HG02852 (cell line): ENCODE results near the gene FAM124B.
A peak's percentile ranks its signal among the peaks of the same experiment; 100 is the strongest.

ENCODE experiments used
- ATAC-seq: cut with Tn5 transposase; IDR thresholded peaks from one replicate; pipeline ENCODE4 v1.9.1; 2021; ENCODE audit warnings: mild to moderate bottlenecking, moderate library complexity; ENCODE audit not compliant: unreplicated experiment

The FAM124B gene, protein sequence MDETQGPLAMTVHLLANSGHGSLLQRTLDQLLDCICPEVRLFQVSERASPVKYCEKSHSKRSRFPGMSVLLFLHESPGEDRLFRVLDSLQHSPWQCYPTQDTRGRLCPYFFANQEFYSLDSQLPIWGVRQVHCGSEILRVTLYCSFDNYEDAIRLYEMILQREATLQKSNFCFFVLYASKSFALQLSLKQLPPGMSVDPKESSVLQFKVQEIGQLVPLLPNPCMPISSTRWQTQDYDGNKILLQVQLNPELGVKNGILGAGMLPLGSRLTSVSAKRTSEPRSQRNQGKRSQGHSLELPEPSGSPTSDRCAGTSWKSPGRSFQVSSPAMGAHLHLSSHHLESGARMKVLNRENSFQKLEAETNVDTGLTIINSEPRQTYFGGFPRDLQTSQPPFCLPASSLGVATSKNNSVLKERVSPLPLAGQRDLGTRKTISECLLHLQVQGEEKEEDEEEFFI

DNA sequence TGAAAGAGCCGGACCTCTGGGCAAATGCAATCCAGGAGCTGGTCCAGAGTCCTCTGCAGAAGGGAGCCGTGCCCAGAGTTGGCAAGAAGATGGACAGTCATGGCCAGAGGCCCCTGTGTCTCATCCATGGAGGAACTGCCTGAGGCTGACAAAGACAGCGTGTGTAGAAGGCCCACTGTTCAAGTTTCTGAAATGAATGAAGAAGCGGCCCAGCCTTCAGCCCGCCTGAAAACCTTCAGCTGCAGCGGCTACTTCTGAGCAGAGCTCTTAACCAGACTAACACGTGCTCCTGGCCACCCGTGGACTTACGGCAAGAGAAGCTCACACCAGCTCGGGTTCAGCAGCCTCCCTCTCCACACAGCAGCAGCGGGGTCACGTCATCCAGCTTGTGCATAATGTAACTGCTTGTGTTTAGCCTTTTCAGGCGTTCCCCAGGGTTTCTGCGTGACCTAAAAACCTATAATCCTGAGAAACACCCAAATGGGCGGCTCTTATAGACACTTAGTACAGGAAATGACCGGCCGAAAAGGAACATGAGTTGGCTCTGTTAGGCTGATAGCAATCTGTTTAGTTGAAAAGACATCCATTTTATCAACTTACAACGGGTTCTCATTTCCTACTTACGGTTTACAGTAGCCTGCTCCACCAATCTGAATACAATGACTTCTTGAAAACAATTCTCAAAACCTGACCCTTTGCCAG lies at the start of gene FAM124B:
Gene FAM124B (minus strand): TSS at position 467 of the 702 bp plus-strand sequence. CDS start 339 bp downstream, at position 128.
- peak; percentile 53 for ATAC-seq

DNA sequence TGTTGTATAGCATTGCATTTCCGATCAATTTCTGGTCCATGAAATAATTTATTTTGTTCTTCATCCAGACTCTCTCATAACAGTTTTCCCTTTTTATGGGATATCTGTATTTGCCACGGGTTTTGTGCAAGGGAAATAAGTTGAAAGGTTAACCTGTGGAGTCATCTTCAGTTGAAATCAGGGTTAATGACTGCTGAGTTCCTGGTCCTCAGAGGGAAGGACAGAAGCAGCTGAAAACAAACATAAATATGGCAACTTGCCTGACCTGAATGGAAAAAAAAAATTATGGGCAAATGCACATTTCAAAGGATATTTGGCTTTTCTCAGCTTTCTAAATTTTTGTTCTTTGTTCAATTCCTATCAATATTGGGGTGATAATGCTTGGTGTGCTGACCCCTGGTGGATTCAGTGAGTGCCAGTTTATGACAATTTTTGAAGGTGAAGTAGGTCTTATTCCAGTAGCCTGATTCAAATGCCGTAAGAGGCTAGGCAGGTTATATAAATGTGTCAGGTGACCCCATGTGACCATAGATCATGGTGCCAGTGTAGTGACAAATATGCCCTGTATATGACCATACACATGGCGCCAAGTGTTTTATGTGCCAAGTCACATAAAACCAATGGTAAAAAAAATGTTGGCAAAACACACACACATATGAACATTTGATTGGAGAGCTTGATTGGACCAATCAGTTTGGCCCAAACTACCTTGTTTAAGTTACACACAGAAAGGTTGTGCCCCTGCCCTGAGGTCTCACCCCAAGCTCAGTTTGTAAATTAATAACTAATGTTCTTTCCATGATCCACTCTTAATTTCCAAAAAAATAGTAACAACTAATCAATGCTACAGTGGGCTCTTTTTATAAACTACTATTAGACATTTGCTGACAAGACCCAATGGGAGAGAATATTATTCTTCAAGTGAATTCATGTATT lies 47.6 kb upstream of the FAM124B start:
- no peak for ATAC-seq

DNA sequence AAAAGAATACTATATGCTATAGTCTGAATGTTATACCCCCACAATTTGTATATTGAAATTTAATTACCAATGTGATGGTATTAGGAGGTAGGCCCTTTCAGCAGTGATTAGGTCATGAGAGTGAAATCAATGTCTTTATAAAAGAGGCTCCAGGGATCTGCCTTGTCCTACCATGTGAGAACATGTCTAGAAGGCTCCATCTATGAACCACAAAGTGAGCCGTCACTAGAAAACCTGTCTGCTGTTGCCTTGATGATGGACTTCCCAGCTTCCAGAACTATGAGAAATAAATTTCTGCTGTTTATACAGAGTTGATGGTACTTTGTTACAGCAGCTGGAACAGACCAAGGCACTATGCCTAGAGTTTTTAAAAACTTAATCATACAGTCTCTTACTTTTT lies 46.3 kb upstream of the FAM124B start:
- ATAC-seq: no peak

DNA sequence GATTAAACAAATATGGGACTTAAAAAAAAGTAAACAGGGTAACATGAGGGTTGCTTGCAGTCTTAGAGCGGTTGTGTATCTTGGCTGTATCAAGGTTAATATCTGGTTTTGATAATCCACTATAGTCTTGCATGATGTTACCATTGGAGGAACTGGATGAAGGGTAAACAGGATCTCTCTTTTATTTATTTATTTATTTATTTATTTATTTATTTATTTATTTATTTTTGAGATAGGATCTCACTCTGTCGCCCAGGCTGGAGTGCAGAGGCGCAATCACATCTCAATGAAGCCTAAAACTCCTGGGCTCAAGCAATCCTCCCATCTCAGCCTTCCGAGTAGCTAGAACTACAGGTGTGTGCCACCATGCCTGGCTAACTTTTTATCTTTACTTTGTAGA lies 42.9 kb upstream of the FAM124B start:
- ATAC-seq: no peak

DNA sequence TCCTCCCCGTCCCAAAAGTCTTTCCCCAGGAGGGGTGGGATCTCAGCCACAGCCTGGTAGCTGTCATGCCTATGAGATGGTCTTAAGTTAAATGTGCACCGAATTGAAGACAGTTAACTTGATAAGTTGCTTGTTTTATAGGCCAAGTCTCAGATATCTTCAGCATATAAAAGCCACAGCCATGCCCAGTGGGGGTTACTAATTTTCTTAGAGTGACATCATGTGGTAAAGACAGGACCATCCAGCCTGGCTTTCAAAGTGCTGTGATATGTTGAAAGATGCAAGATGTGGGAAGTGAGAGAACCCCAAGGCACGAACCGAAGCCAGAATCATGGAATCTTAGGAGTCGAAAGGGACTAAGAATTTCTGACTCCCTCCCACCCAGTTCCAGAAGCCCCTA lies 42.1 kb upstream of the FAM124B start:
- ATAC-seq: no peak

DNA sequence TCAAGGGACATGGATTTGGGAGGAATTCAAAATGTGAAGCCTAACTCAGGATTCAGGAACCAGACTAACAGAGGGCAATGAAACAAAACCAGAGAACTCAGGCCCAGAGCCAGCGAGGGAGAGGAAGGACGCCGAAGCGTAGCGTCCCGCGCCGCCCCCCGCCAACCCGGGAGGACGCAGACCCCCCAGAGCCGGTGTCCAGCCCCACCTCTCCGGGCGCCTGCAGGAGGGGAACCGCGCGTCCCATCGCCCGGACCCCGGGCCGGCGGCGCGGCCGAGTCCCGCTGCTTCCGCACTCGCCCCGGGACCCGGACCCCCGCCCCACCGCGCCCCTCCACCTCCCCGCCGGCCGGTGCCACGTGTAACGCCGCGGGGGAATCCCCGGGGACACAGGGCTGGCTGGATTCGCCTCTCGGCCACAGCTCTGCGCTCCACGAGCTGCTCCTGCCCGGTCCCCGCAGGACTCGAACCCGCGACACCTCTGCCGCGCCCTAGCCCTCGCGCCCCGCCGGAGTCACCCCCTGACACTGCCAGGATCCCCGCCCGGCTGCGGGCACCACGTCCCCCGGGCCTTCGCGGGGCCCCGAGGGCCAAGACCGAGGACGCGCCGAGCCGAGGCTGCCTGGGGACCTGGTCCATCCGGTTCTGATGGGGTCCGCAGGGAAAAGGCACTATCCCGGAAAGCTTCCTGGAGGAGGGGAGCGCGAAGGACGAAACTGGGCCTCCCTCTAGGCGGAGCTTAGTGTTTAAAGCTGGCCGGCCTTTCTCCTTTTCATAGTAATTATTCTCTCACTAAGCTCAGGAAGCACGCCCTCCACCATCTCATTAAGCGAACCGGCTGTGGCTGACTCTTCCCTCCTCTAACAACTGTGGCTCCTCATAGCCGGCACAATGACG lies 40.4 kb upstream of the FAM124B start:
- ATAC-seq: peak; percentile 51

DNA sequence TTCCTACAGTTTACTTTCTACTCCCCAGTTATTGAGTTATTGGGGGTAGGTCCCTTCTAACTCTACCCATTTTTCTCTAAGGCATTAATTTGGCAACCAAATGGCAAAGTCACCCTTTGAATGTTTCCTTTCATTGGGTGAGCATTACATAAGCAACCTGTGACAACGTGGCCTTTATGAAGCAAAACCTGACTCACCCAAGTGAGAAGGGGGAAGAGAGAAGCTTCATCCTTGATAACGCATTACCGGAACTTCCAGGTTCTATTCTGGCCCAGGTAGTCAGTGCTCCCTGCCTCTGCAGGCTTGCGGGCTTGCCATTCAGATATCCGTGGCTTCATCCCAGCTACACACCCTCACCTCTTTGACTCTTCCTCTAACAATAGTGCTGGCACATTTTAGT lies 39.1 kb upstream of the FAM124B start:
- no peak for ATAC-seq

DNA sequence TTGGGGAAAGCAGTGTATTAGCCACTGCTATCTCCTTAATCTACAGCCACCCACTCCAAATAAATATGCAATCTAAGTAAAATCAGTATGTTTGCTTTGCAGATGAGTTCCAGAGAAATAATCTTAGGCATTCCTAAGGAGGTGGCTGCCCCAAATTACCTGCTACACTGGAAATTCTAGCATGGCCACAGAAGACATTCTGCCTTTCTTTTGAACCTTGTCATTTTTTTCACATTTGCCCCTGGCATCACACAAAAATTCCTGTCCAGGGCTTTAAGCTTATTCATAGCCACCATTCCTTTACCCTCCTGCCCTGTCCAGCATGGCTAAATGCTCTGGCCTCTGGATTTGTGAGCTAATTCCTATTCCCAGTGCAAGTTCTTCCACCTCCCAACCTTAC lies 36.8 kb upstream of the FAM124B start:
- no peak for ATAC-seq

DNA sequence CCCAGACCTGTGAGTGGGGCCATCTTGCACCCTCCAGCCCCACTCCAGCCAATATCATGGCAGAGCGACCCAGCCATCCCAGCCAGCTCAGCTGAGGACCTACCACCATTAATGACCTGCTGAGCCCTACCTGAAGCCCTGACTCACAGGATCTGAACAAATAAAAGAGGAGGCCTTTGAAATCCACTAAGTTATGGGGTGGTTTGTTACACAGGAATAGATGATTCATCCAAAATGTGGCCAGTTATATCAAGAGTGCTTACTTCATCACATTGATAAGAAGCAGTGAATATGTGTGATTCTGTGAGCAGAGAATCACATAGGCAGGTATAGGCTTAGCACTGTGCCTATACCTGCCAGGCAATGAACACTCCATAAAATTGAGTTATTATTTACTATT lies 34.7 kb upstream of the FAM124B start:
- ATAC-seq: no peak

DNA sequence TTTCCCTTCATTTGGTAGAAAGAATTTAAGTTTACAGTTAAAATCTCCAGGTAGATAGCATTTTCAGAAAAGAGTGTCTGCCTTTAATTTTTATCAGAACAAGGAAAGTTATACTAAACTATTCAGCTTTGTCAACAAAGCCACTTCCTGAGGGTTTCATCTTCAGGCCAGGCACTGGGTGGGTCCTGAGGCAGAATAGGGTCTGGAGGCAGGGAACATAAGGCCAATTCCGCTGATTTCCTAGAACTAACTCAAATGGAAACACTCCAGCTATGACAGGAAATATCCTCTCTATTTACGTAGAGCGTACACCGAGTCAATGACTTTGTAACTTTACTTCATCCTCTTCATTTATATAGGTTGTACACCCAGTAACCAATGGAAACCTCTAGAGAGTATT lies 32.7 kb upstream of the FAM124B start:
- no peak for ATAC-seq

DNA sequence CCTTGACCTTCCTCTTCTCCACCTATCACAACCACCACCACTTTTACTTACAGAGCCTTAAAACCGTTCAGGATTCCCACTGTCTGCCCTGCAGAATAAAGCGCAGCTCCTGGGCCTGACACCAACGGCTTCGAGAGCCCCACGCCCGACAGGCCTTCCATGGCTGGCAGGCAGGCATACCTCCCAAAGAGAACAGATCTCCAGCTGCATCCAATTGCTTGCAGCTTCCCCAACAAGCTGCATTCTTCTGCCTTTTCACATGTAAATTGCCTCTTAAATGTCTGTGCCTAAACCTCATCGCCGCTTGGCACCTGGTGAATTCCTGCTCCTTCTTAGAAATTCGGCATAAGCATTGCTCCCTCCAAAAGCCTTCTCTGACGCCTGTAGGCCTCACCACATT lies 31.5 kb upstream of the FAM124B start:
- ATAC-seq: no peak

DNA sequence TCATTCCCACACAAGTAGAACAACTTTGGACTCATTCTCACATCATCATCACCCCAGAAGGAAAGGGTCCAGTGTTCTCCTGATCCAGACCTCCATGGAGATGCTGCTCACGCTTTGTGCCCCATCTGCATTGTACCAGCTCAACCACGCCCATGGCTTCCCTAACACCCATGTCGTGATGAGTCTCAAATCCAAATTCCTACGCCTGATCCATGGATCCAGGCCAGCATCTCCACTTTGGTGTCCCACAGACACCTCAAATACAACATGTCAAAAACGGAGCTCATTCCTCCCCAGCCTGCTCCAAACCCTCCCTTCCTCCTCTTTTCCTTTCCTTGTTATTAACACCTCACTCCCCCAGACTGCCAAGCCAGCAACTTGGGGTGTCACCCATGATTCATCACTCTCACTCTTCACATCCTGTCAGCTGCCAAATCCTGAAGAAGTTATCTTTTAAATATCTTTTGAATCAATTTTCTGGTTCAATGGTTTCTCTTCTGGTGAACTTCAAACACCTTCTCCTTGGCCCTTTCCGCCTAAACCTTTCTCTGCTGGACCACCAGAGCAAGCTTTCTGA lies 30.2 kb upstream of the FAM124B start:
- no peak for ATAC-seq

DNA sequence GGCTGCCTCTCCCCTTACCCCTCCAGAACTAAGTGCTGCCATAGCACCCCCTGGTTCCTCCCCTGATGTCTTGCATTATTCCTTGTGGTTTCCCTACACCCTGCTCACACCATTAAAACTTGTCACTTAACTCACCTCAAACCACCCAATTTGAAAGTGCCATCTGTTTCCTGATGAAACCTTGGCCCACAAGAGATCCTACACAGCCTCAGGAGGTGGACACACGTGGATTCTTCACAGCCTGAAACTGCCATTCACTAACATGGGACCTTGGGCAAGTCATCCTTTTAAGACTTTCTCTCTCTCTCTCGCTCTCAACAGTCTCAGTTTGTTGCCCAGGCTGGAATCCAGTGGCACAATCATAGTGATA lies 27.5 kb upstream of the FAM124B start:
- ATAC-seq: no peak

DNA sequence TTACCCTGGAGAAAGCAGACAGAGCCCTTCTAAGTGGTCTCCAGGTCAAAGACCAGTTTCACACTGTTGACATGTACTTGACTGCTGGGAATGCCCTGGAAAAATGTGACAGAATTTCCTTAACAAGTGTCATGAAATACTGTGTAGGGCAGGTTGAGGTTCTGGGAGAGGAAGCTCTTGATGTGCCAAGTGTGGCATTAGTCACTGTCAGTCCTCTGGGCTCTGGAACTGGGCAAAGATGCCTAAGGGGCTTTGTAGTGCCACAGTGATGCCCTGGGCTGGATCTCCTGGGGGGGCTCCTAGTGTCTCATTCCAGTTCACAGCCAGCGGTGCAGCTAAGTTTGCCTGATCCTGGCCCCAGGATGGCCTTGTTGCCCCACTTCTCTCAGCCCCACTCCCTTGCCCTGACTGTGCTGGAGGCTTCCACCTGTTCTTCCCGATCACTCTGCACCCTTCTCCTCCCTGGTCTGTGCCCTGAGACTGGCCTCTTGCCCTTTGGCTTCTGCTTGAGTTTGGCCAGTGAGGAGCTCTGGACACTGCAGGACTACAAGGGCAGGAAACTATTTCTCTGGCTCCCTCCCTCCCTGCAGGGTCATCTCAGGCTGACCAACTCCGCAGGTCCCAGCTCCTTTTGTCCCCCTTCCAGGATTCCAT lies 27.0 kb upstream of the FAM124B start:
- ATAC-seq: no peak

DNA sequence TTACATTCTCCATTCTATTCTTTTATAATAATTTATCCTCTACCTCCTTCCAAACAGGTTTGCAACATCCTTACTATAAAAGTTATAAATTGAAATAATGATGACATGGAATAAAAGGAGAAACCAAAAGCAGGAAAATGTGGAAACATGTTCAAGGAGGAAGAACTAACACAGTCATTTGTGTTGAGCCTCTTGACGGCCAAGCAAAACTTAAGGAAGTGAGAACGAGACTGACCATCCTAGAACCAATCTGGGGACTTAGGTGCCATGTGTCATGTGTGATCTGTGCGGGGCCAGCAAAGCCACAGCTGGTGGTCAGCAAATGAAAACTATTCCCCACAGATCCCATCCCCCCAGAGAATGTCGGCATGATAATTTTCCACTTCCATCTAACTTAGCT lies 25.6 kb upstream of the FAM124B start:
- no peak for ATAC-seq

DNA sequence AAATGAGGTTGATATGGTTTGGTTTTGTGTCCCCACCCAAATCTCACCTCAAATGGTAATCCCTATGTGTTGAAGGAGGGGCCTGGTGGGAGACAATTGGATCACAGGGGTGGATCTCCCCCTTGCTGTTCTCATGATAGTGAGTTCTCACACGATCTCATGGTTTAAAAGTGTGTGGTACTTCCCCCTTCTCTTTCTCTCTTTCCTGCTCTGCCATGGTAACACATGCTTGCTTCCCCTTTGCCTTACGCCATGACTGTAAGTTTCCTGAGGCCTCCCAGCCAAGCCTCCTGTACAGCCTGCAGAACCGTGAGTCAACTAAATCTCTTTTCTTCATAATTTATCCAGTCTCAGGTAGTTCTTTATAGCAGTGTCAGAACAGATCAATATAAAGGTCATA lies 24.7 kb upstream of the FAM124B start:
- no peak for ATAC-seq

DNA sequence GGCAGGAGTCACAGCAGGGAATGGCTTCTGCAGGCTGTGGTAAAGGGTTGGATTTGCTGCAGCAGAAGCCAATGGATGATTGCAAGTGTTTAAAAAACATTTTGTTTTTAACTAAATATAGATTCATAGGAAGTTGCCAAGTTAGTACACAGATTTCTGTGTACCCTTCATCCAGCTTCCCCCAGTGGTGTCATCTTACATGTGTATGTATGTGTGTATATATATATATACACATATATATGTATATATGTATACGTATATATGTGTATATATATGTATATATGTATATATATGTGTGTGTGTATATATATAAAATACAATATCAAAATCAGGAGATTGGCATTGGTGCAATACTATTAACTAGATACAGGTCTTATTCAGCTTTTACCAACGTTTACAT lies 19.2 kb upstream of the FAM124B start:
- ATAC-seq: no peak

DNA sequence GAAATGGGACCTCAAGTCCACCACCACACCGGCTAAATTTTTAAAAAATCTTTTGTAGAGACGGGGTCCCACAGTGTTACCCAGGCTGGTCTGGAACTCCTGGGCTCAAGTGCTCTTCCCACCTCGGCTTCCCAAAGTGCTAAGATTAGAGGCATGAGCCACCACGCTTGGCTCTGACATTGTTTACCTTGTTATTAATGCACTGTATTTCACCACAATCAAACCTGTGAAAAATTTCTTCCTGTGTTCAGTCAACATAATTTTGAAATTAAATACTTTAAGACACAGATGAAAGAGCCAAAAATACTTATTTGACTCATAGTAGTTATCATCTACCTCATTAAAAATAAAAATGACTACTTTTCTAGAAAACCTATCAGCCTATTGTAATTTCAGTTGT lies 16.0 kb upstream of the FAM124B start:
- no peak for ATAC-seq

DNA sequence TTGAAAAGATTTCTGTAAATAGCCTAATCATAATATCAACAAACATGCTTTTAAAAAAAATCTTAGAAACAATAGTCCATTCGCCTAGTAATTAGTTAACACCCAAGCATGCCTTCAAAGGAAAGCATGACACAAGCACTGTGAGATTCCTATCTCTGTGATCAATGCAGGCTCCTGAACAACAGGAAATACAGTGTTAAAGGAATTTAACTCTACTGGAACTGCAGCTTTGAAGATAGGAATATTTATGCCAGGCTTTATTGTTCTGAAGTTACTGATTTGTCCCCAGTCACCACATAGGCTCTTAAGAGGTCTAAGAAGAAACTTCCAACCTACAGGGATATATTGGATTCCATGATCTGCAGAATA lies 15.4 kb upstream of the FAM124B start:
- ATAC-seq: no peak
